Inflammatory macrophage treated with lipopolysaccharide for 1 hour (primary cell): Measurements from ENCODE around the gene TFF1.

Experiments
- DNase-seq, 2 donors: peaks; one replicate each; pipeline ENCODE4 v3.0.0-alpha.2; 2020 to 2022

The TFF1 gene

DNA sequence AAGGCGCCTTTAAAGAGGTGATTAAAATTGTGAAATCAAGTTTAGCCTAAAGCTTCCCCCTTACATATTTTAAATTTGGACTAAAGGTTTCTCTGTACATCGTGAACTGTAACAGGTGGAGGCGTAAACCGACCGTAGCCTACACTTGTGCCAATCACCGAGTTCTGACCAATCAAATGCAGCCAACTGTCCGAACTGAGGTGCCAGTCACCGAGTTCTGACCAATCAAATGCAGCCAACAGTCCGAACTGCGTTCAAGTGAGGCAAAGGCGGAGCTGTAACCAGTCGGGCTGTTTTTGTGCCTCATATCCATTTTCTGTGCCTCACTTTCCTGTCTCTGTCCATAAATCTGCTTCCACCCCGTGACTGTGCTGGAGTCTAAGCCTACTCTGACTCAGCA is 7.4 kb downstream of the TFF1 start:
- DNase-seq: no peak

DNA sequence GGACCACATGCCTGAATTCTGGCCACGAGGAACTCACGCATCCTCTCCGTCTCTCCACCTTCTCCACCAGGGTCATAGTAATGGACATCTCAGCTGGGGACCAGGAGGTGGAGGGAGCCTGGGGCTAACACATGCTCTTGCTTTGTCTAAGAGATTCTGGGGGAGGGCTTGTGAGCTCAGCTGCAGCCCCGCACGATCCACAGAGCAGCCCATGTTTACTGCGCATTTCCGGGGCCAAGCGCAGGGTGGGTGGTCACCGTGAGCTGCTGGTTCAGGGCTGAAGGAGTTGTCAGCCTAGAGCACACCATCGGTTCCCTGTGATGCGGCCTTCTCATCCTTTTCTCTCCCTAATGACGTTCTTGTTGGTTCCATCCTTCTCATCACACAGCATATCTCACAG is 8.1 kb downstream of the TFF1 start:
- no peak for DNase-seq

- DNase-seq: no peak
Observed at GRCh38 chr21:42357307-42357706, 9.0 kb downstream of the TFF1 start.

DNA sequence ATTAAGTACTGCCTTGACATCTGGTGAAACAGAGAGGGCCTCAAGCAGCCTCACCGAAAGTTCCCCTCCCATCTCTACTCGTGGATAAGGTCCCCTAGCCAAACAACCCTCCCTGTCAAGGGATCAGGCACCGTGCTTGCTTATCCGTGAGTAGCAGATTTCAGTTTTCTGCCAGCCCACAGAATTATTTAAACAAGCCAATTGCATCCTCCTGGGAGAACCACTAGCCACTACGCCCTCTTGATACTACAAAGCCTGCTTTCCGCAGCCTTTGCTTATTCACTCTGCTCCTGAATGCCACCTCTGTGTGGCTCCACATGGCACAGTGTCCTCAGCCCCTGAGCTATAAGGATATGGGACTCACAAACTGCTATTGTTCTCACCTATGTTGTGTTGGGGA is 9.7 kb downstream of the TFF1 start:
- DNase-seq: no peak

DNA sequence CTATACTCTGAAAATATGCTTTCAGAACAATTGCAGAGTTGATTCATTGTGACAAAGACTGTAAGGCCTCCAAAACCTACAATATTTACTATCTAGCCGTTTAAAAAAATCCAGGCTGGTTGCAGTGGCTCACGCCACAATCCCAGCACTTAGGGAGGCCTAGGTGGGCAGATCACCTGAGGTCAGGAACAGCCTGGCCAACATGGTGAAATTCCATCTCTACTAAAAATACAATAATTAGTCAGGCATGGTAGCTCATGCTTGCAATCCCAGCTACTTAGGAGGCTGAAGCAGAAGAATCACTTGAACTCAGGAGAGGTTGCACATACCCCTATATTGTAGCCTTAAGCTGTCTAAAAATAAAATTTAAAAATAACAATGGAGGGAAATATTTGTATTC is 10.3 kb downstream of the TFF1 start:
- no peak for DNase-seq

DNA sequence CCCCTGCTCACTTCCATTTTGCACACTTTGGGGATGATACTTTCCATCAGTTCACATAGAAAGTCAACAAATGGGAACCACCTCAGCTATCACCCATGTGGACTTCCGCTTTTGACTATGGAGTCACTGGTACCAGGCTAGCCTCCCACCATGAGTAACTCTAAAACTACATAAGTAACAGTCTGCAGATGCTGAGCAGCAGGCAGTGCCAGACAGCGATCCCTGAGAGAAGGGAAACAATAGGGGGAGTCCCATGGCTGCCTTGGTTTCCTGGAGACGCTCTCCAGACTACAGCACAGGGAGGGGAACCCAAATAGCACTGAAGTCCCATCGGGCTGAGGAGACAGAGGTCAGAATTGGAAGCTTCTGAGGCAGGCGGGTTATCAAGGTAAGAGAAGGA is 12.7 kb downstream of the TFF1 start:
- DNase-seq: no peak

DNA sequence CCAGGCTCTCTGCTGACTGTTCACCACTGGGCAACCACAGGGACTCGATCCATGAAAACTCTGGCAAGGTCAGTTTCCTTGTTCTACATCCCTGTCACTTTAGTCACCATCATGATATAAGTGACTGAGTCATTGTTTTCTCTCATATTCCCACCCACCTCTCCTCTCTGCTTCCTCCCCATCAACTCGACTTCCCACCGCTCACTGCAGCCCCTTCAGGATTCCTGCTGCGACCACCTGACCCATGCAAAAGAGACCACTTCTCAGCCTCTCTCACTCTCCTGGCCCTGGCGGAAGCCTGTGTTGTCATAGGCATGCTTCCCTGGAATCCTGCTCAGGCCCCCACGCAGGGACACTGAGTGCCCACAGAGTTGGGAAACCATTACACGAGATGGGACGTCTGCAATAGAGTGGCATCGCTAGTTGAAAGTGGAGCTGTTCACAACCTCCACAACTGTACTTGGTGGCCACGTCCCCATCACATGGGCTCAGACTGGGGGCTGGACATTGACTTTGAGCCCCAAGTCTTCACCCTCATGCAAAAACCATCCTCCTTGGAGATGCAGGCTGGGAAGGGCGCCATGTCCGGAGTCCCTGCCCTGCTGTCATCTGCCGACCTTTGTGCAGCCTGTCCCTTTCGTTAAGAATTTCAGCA is 13.8 kb downstream of the TFF1 start:
- DNase-seq: no peak

GRCh38 chr21:42351626-42352440 is 14.5 kb downstream of the TFF1 start:
- DNase-seq: no peak

GRCh38 chr21:42350927-42351426 is 15.4 kb downstream of the TFF1 start, which contains the start of gene TFF2:
Gene TFF2, minus strand, starts transcription at chr21:42350994. Its CDS starts 37 bp downstream, at chr21:42350957.
- DNase-seq: no peak

GRCh38 chr21:42350318-42350910 is 15.9 kb downstream of the TFF1 start:
- no peak for DNase-seq

- DNase-seq: no peak
Observed at GRCh38 chr21:42349420-42350317, 16.7 kb downstream of the TFF1 start.

GRCh38 chr21:42348762-42349161 is 17.6 kb downstream of the TFF1 start:
- DNase-seq: no peak

DNA sequence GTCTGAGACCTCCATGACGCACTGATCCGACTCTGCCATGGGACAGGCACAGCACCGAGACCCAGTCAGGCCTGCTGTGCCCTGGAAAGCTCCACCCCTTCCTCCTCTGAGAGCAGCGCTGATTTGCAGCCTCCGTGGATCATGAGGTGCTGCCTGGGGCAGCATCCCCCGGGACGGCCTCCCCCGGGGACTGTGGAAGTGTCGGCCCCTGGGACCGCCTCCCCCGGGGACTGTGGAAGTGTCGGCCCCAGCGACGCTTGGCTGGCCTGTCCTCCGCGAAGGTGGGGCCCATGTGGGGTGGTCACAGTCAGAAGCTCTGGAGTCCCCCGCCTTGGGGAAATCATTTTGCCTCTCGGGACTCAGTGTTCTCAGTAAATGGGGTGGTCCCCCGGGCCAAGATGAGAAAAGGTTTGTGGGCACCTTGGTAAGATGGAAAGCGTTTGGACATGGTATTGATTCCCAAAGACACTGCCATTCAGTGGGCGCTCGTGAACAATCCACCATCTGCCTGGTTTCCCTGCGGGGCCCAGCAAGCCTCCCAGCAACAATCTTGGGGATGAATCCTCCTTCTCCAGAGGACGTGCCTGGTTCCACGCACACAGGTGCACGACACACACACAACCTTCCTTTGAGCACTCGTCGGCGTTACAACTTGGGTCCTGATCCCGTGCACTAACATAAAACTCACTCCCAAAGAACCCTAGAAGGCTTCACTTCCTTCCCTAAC is 18.6 kb downstream of the TFF1 start:
- DNase-seq: no peak

- no peak for DNase-seq
Observed at GRCh38 chr21:42346866-42347600, 19.3 kb downstream of the TFF1 start.

- no peak for DNase-seq
Observed at GRCh38 chr21:42346441-42346840, 19.9 kb downstream of the TFF1 start.

DNA sequence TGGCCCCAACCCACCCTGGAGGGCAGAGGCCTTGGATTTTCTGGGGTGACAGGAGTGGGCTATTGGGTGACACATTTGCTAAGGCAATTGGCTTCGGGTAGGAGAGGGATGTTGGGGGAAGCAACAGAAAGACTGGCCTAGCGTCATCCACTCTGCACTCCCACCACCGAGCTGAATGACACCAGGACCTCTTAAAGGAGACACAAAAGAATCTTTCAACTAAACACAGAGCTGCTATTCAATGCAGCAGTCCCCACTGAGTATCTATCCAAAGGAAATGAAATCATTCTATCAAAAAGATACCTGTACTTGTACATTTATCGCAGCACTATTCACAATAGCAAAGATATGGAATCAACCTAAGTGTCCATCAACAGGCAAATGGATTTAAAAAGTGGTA is 21.7 kb downstream of the TFF1 start:
- no peak for DNase-seq

DNA sequence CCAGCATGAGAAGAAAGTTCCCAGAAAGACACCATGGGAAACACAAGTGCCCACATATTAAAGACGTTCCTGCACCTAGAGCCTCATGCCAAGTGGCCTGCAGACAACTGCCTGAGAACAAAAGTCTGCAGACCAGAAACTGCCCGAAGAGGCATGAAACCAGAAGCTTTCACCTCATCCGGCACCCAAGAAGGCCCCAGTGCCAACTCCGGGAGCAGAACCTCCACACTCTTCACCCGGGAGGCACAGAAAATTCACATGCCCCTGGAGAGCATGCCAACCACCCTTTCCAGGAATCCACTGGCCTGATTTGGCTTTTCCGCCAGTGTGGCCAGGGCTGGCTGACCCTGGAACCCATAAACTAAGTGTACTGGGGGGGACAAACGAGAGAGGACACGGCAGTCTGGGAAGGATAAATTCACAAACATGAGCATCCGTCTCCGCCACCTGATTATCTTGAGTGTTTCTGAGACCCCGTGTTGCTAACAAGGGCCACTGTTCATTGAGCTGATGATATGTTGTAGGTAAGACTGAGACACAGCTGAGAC is 22.3 kb downstream of the TFF1 start:
- DNase-seq: no peak

DNA sequence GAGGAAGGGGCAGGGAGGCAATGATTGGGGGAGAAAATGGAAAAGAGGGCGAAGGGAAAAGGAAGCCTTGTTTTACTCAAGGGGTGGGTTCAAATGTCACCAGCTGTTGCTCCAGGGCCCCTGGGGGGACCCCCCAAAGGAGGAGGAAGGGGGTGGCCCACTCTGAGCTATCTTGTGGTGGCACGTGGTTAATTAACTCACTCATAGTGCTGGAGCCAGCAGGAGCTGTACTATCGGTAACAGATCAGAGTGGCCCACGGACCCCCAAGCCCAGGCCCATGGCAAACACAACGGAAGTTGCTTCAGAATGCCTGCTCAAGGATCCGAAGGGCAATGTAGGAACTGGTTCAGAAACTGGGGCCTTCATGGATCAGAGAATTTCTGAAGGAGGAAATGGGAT is 22.8 kb downstream of the TFF1 start:
- no peak for DNase-seq

DNA sequence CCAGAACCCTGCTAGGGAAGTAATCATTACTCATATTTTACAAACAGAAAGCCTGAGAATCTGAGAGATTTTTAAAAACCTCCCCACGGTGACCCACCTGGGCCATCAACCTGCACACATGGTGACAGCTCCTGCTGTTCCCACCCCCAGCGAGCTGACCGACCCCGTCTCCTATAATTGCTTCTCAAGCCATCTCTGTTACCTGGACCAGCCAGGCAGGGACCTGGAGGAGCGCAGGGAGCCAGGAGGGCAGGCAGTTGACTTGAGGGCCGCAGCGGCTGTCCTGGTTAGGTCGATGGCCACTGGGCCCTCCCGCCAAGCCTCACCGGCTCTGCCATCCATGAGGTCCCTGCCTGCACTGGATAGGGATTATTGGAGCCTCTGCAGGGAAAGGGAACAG is 23.2 kb downstream of the TFF1 start:
- DNase-seq: no peak

DNA sequence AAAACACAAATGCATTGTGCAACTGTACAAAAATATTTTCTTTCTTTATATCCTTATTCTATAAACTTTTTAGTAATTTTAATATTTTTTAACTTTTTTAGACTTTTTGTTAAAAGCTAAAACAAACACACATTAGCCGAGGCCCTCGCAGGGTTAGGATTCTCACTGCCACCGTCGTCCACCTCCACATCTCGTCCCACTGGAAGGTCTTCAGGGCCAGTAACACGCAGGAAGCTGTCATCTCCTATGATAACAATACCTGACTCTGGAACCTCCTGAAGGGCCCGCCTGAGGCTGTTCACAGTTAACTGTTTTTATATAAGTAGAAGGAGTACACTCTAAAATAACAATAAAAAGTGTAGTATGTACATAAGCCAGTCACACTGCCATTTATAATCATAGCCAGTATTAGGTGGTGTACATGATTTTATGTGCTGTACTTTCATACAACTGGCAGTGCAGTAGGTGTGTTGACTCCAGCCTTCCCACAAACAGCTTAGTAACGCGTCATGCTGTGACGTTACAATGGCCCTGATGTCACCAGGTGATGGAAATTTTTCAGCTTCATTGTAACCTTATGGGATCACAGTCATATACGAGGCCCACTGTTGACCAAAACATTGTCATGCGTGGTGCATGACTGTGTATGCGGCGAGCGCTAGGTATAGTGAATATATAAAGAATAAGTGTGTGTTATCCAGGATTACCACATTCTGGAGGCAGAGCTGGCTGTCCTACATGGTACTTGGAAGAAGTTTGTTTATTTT is 24.4 kb downstream of the TFF1 start:
- DNase-seq: no peak
